ENCODE measurements around the gene RIC3. TPM values are rescaled to one million over a fixed set of nuclear protein-coding genes. Genes with fewer than 3 reads are reported as not detected.

RIC3 gene
- total RNA-seq, 1 experiment from 2014 or later, result not detected

DNA sequence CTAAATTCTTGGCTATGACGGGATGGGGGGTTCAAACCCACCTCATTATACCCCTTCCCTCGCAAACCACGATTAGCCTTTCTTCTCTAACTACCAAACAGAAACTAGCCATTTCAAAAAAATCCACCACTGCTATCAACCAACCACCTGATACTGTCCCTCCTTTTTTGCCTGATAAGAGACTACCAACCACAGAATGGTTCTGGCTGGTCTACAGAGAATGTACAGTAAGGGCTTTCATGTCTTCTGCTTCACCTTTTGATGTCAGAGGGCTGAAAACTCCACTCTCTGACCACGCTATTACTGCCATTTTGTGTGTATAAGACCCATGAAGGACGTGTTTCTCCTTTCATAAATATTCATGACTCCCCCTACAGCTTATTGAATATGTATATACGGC, 19.1 kb downstream of the RIC3 start (continued):
- TF ChIP-seq RAD21 (IDR thresholded peaks at IDR 0.05; ENCODE audit: low read depth) (no peak), POLR2AphosphoS5 (IDR thresholded peaks at IDR 0.05; ENCODE audit: low read depth, low read length) (no peak), ZNF274 (IDR thresholded peaks at IDR 0.05; ENCODE audit: low read depth, low read length) (no peak), SIN3A (IDR thresholded peaks at IDR 0.05; ENCODE audit: low read depth) (no peak), SRF (IDR thresholded peaks at IDR 0.05; ENCODE audit: low read depth) (no peak)
- TF ChIP-seq, protein P1, sequence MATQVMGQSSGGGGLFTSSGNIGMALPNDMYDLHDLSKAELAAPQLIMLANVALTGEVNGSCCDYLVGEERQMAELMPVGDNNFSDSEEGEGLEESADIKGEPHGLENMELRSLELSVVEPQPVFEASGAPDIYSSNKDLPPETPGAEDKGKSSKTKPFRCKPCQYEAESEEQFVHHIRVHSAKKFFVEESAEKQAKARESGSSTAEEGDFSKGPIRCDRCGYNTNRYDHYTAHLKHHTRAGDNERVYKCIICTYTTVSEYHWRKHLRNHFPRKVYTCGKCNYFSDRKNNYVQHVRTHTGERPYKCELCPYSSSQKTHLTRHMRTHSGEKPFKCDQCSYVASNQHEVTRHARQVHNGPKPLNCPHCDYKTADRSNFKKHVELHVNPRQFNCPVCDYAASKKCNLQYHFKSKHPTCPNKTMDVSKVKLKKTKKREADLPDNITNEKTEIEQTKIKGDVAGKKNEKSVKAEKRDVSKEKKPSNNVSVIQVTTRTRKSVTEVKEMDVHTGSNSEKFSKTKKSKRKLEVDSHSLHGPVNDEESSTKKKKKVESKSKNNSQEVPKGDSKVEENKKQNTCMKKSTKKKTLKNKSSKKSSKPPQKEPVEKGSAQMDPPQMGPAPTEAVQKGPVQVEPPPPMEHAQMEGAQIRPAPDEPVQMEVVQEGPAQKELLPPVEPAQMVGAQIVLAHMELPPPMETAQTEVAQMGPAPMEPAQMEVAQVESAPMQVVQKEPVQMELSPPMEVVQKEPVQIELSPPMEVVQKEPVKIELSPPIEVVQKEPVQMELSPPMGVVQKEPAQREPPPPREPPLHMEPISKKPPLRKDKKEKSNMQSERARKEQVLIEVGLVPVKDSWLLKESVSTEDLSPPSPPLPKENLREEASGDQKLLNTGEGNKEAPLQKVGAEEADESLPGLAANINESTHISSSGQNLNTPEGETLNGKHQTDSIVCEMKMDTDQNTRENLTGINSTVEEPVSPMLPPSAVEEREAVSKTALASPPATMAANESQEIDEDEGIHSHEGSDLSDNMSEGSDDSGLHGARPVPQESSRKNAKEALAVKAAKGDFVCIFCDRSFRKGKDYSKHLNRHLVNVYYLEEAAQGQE (IDR thresholded peaks at IDR 0.05; ENCODE audit: low read depth), result no peak
- TF ChIP-seq, protein P2, sequence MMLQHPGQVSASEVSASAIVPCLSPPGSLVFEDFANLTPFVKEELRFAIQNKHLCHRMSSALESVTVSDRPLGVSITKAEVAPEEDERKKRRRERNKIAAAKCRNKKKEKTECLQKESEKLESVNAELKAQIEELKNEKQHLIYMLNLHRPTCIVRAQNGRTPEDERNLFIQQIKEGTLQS (IDR thresholded peaks at IDR 0.05), result no peak
- TF ChIP-seq, protein P3, sequence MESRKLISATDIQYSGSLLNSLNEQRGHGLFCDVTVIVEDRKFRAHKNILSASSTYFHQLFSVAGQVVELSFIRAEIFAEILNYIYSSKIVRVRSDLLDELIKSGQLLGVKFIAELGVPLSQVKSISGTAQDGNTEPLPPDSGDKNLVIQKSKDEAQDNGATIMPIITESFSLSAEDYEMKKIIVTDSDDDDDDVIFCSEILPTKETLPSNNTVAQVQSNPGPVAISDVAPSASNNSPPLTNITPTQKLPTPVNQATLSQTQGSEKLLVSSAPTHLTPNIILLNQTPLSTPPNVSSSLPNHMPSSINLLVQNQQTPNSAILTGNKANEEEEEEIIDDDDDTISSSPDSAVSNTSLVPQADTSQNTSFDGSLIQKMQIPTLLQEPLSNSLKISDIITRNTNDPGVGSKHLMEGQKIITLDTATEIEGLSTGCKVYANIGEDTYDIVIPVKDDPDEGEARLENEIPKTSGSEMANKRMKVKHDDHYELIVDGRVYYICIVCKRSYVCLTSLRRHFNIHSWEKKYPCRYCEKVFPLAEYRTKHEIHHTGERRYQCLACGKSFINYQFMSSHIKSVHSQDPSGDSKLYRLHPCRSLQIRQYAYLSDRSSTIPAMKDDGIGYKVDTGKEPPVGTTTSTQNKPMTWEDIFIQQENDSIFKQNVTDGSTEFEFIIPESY (IDR thresholded peaks at IDR 0.05; ENCODE audit: extremely low read depth, insufficient replicate concordance, low read length), result no peak

DNA sequence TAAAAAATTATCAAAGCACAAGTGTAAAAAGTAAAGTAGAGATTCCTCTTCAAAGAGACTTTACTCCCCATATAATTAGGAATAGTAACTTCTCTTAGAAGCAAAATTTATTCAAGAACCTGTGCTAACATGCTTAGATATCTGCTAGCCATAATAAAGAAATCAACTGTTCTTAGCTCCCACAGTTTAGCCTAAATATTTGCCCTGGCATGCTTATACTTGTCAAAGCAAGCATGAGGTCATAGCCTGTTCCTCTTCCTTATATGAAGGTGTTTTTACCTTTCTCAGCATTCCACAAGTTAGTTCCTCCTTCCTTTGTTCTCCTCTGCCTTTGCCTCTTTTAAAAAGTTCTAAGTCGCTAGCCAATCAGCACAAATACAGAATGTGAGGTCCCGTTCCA, 30.3 kb downstream of the RIC3 start:
- Histone ChIP-seq H3K27ac (ENCODE audit: low read depth, low read length) (no peak overlapping the region), H4K20me1 (ENCODE audit: insufficient read depth) (no peaks in the 10 kb centered on the region), H3K9me2 (ENCODE audit: insufficient read depth) (no peaks in the 10 kb centered on the region), H3K36me3 (ENCODE audit: control insufficient read depth in 1 of 2, insufficient read depth in 2 of 2, low read length in 2 of 2) (no peaks in the 10 kb centered on the region), H3K4me3 (replicated peaks in 1 of 2; ENCODE audit: low read depth in 1 of 2, low read length in 2 of 2) (no peak overlapping the region), H3K9me3 (ENCODE audit: control insufficient read depth in 1 of 2, insufficient read depth in 1 of 2, low read depth in 1 of 2, low read length in 2 of 2) (no peaks in the 10 kb centered on the region), H3K9ac (ENCODE audit: low read length) (no peak overlapping the region), H3K79me2 (ENCODE audit: insufficient read depth, low read length) (no peaks in the 10 kb centered on the region), H3K27me3 (ENCODE audit: insufficient read depth, low read length) (no peaks in the 10 kb centered on the region), H3K4me1 (ENCODE audit: control insufficient read depth in 1 of 2, insufficient read depth in 2 of 2, low read length in 2 of 2) (no peaks in the 10 kb centered on the region), H2AFZ (ENCODE audit: low read depth, low read length, poor library complexity, severe bottlenecking) (no peak overlapping the region), H3K4me2 (ENCODE audit: low read length) (no peak overlapping the region)
- CTCF ChIA-PET, result no interaction called here
- RAD21 ChIA-PET (ENCODE audit: low non-redundant PET in 1 of 2, low total read pairs in 2 of 2, uncharacterized antibody in 2 of 2, unreplicated experiment in 2 of 2), result no interaction called here
- no peak for DNase-seq (ENCODE audit: low read depth, low spot score)
- POLR2A ChIA-PET, result no interaction called here
- no peak for ATAC-seq
- no TSS peak for BruUV-seq (replicated peaks)
- intact Hi-C loops (cut with micrococcal nuclease), result no loop called here
- TF ChIP-seq, protein P1 (IDR thresholded peaks at IDR 0.05; ENCODE audit: low read depth), result no peak
- TF ChIP-seq SIN3A (IDR thresholded peaks at IDR 0.05; ENCODE audit: low read depth) (no peak), EZH2 (IDR thresholded peaks at IDR 0.05) (no peak), SRF (IDR thresholded peaks at IDR 0.05; ENCODE audit: low read depth) (no peak), EGR1 (IDR thresholded peaks at IDR 0.05; ENCODE audit: low read depth) (no peak), SP1 (IDR thresholded peaks at IDR 0.05; ENCODE audit: low read depth) (no peak), CEBPB (IDR thresholded peaks at IDR 0.05; ENCODE audit: low read depth) (no peak), POLR2AphosphoS5 (IDR thresholded peaks at IDR 0.05; ENCODE audit: low read depth, low read length) (no peak), EZH2phosphoT487 (IDR thresholded peaks at IDR 0.05; ENCODE audit: borderline replicate concordance) (no peak), ZFX (IDR thresholded peaks at IDR 0.05) (no peak), JUND (IDR thresholded peaks at IDR 0.05) (no peak), TCF7L2 (IDR thresholded peaks at IDR 0.05; ENCODE audit: borderline replicate concordance, extremely low read depth, insufficient read depth, insufficient read length) (no peak)
